HCT116 (cell line): ENCODE data around the gene DNM3. TPM values are rescaled to one million over a fixed set of nuclear protein-coding genes. Genes with fewer than 3 reads are reported as not detected.

Experiments
- ATAC-seq: fragments of 200-7000 bp; cut with Tn5 transposase; 2 replicates; pipeline ENCODE4 v1.9.1; 2020; ENCODE audit warnings: mild to moderate bottlenecking, moderate library complexity
- BruUV-seq: library from RNA; stranded (reverse); fragments of 400-500 nt; replicated peaks from 2 replicates; lab custom pipeline; 2021; lab: Mats Ljungman, UMichigan
- CTCF ChIA-PET: fragments of 300-600 bp; sonication (Branson Sonifier 250); formaldehyde crosslinking; loops from one replicate; lab custom pipeline; 2021; ENCODE audit warnings: antibody characterized with exemption; lab: Charles Lee
- POLR2A ChIA-PET: fragments of 300-600, 350-600 bp; sonication (Branson Sonifier 250); formaldehyde crosslinking; loops from one replicate; lab custom pipeline; 2021; ENCODE audit warnings: antibody characterized with exemption; lab: Charles Lee
- RAD21 ChIA-PET, 2 experiments: fragments of 300-600 bp; sonication (Branson Sonifier 250); formaldehyde crosslinking; loops; one replicate each; lab custom pipeline; 2023; ENCODE audit warnings: low total read pairs in 2 of 2; ENCODE audit not compliant: uncharacterized antibody in 2 of 2, unreplicated experiment in 2 of 2, low non-redundant PET in 1 of 2; lab: Charles Lee
- DNase-seq: peaks from one replicate; pipeline ENCODE4 v3.0.0-alpha.2; 2010; ENCODE audit warnings: low read depth, low spot score
- H2AFZ ChIP-seq: fragments of 200-600 bp; shearing (Covaris generic), sonication (generic); 2 replicates; pipeline ENCODE4 v1.6.1; 2017; ENCODE audit warnings: low read depth, mixed run types, mixed read lengths, antibody characterized with exemption, low read length; ENCODE audit not compliant: poor library complexity, severe bottlenecking
- H3K27ac ChIP-seq: 2 replicates; pipeline ENCODE4 v1.5.1; 2012; ENCODE audit warnings: low read depth, low read length
- H3K27me3 ChIP-seq: fragments of 200-600 bp; sonication (generic); 2 replicates; pipeline ENCODE4 v1.6.1; 2016; ENCODE audit warnings: mixed run types, low read length, mixed read lengths; ENCODE audit not compliant: insufficient read depth
- H3K36me3 ChIP-seq, 2 experiments: fragments of 200-500 bp in 1 of 2; fragments of 200-600 bp in 1 of 2; sonication (Bioruptor generic) in 1 of 2; sonication (generic) in 1 of 2; 2 replicates each; pipeline versions ENCODE4 v1.5.1 to v1.6.1; 2014 to 2016; ENCODE audit warnings: low read length in 2 of 2, inconsistent platforms in 1 of 2, mixed read lengths in 1 of 2, mixed run types in 1 of 2; ENCODE audit not compliant: insufficient read depth in 2 of 2, control insufficient read depth in 1 of 2
- H3K4me1 ChIP-seq, 2 experiments: fragments of 200-600 bp in 1 of 2; sonication (generic) in 1 of 2; 2 replicates each; pipeline versions ENCODE4 v1.5.1 to v1.6.1; 2012 to 2017; ENCODE audit warnings: low read length in 2 of 2, inconsistent platforms in 1 of 2, mild to moderate bottlenecking in 1 of 2, mixed read lengths in 1 of 2, mixed run types in 1 of 2, moderate library complexity in 1 of 2; ENCODE audit not compliant: insufficient read depth in 2 of 2, control insufficient read depth in 1 of 2
- H3K4me2 ChIP-seq: fragments of 200-600 bp; sonication (generic); 2 replicates; pipeline ENCODE4 v1.6.1; 2017; ENCODE audit warnings: mixed run types, low read length, mixed read lengths
- H3K4me3 ChIP-seq, 2 experiments: fragments of 200-600 bp in 1 of 2; sonication (generic) in 1 of 2; replicated peaks in 1 of 2; 2 replicates each; pipeline ENCODE4 v1.5.1; 2011 to 2016; ENCODE audit warnings: low read length in 2 of 2, control low read depth in 1 of 2, low read depth in 1 of 2, mild to moderate bottlenecking in 1 of 2, mixed read lengths in 1 of 2, mixed run types in 1 of 2
- H3K79me2 ChIP-seq: fragments of 200-600 bp; sonication (generic); 2 replicates; pipeline ENCODE4 v1.6.1; 2017; ENCODE audit warnings: mild to moderate bottlenecking, mixed run types, low read length, moderate library complexity, mixed read lengths; ENCODE audit not compliant: insufficient read depth
- H3K9ac ChIP-seq: fragments of 200-600 bp; sonication (generic); 2 replicates; pipeline ENCODE4 v1.6.1; 2016; ENCODE audit warnings: low read length, mixed read lengths
- H3K9me2 ChIP-seq: fragments of 200-600 bp; sonication (generic), shearing (Covaris generic); 2 replicates; pipeline ENCODE4 v1.6.1; 2017; ENCODE audit warnings: mixed run types, mild to moderate bottlenecking, moderate library complexity; ENCODE audit not compliant: insufficient read depth
- H3K9me3 ChIP-seq, 2 experiments: fragments of 200-500 bp in 1 of 2; fragments of 200-600 bp in 1 of 2; sonication (Bioruptor generic) in 1 of 2; sonication (generic) in 1 of 2; 2 replicates each; pipeline ENCODE4 v1.6.1; 2014 to 2017; ENCODE audit warnings: low read length in 2 of 2, mixed read lengths in 2 of 2, inconsistent platforms in 1 of 2, low read depth in 1 of 2, mild to moderate bottlenecking in 1 of 2, mixed run types in 1 of 2, moderate library complexity in 1 of 2; ENCODE audit not compliant: control insufficient read depth in 1 of 2, insufficient read depth in 1 of 2
- H4K20me1 ChIP-seq: fragments of 200-600 bp; sonication (generic), shearing (Covaris generic); 2 replicates; pipeline ENCODE4 v1.6.1; 2017; ENCODE audit warnings: mixed run types, mild to moderate bottlenecking, moderate library complexity; ENCODE audit not compliant: insufficient read depth
- CBX3 ChIP-seq: IDR thresholded peaks from 2 replicates; pipeline ENCODE4 v1.6.1; 2012; ENCODE audit warnings: low read depth
- EGR1 ChIP-seq: IDR thresholded peaks from 2 replicates; pipeline ENCODE4 v1.6.1; 2012; ENCODE audit warnings: low read depth
- ELF1 ChIP-seq: IDR thresholded peaks from 2 replicates; pipeline ENCODE4 v1.6.1; 2012; ENCODE audit warnings: low read depth, borderline replicate concordance
- EZH2phosphoT487 ChIP-seq: fragments of 200-600 bp; IDR thresholded peaks from 2 replicates; pipeline ENCODE4 v1.6.1; 2018; ENCODE audit warnings: antibody characterized with exemption, borderline replicate concordance
- POLR2A ChIP-seq: IDR thresholded peaks from 2 replicates; pipeline ENCODE4 v1.7.0; 2011; ENCODE audit warnings: borderline replicate concordance; ENCODE audit not compliant: insufficient read depth, insufficient read length; ENCODE audit errors: extremely low read depth
- REST ChIP-seq: IDR thresholded peaks from 2 replicates; pipeline ENCODE4 v1.6.1; 2012; ENCODE audit warnings: low read depth
- SP1 ChIP-seq: IDR thresholded peaks from 2 replicates; pipeline ENCODE4 v1.6.1; 2012; ENCODE audit warnings: low read depth
- intact Hi-C: fragments of 100-400 bp; cut with micrococcal nuclease; formaldehyde crosslinking; loops from 2 replicates; pipeline ENCODE4 v1.10.0; 2022
- total RNA-seq: library from RNA; stranded (reverse); gene quantifications from one replicate; pipeline ENCODE4 v1.2.1, GENCODE V29; 2021; ENCODE audit not compliant: unreplicated experiment
- TF ChIP-seq, protein P1 (sequence below): IDR thresholded peaks from 2 replicates; pipeline ENCODE4 v1.6.1; 2012
- TF ChIP-seq, protein P2 (sequence below): IDR thresholded peaks from 2 replicates; pipeline ENCODE4 v1.6.1; 2012

DNM3 gene
- total RNA-seq, 1 experiment from 2014 or later: 3.1 TPM

GRCh38 chr1:172360985-172361384, 519.7 kb downstream of the DNM3 start:
- H3K9me3 ChIP-seq: no peaks in the 10 kb centered on the region
- ChIA-PET RAD21 (no interaction called here), CTCF (no interaction called here), POLR2A (no interaction called here)
- peaks cover 46 to 51% of the 10 kb centered on the region in 2 experiments for H3K4me1 ChIP-seq
- H3K27ac ChIP-seq: no peak overlapping the region
- no peaks in the 10 kb centered on the region for H4K20me1 ChIP-seq
- H3K9me2 ChIP-seq: no peaks in the 10 kb centered on the region
- ATAC-seq (no peak), DNase-seq (no peak)
- H3K36me3 ChIP-seq: no peaks in the 10 kb centered on the region
- no peaks in the 10 kb centered on the region for H3K27me3 ChIP-seq
- H2AFZ ChIP-seq: no peak overlapping the region
- H3K79me2 ChIP-seq: no peaks in the 10 kb centered on the region
- BruUV-seq: no TSS peak
- H3K9ac ChIP-seq: no peak overlapping the region
- peak overlapping the region; percentile 39; the same call in 1 of the 2 replicates for H3K4me2 ChIP-seq
- TF ChIP-seq CBX3: no peak
- TF ChIP-seq EGR1: no peak
- TF ChIP-seq, protein P1, sequence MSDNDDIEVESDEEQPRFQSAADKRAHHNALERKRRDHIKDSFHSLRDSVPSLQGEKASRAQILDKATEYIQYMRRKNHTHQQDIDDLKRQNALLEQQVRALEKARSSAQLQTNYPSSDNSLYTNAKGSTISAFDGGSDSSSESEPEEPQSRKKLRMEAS: no peak
- TF ChIP-seq EZH2phosphoT487: no peak
- no peak for TF ChIP-seq SP1
- no peak for TF ChIP-seq REST
- TF ChIP-seq POLR2A: no peak
- no peak for TF ChIP-seq ELF1
- TF ChIP-seq, protein P2, sequence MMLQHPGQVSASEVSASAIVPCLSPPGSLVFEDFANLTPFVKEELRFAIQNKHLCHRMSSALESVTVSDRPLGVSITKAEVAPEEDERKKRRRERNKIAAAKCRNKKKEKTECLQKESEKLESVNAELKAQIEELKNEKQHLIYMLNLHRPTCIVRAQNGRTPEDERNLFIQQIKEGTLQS: no peak
- H3K4me3 ChIP-seq: no peak overlapping the region
- intact Hi-C loops: no loop called here
